Measurements from ENCODE around the gene RBM46.

The RBM46 gene

GRCh38 chr4:154807042-154807630 lies 26.1 kb downstream of the RBM46 start:
- Histone ChIP-seq H3K27me3 (ENCODE audit: insufficient read depth, low read depth) (no peaks in the 10 kb centered on the region), H4K20me1 (ENCODE audit: insufficient read depth) (no peaks in the 10 kb centered on the region), H3K9ac (no peak overlapping the region), H3K79me2 (ENCODE audit: insufficient read depth, low read depth) (no peaks in the 10 kb centered on the region), H3K27ac (no peak overlapping the region), H3K36me3 (ENCODE audit: insufficient read depth) (no peaks in the 10 kb centered on the region), H3K4me3 (IDR thresholded peaks at IDR 0.05; ENCODE audit: insufficient read depth, low read depth, low read length) (no peak overlapping the region), H3K4me2 (peak overlapping the region; percentile 23; the same call in 1 of the 2 replicates), H2AFZ (ENCODE audit: low read depth) (peak overlapping the region; percentile 19; the same call in 1 of the 2 replicates), H3K4me1 (ENCODE audit: low read depth, poor library complexity, severe bottlenecking) (no peaks in the 10 kb centered on the region)
- TF ChIP-seq CTCF (conservative IDR thresholded peaks at IDR 0.05; ENCODE audit: low read depth, low read length): peak; percentile 84

- H3K79me2 ChIP-seq (ENCODE audit: insufficient read depth, low read depth): no peaks in the 10 kb centered on the region
Observed at GRCh38 chr4:154818230-154818629, 37.2 kb downstream of the RBM46 start.

GRCh38 chr4:154822775-154823174 lies 41.7 kb downstream of the RBM46 start:
- no peak overlapping the region for H3K9ac ChIP-seq
- H3K27ac ChIP-seq: no peak overlapping the region
- TF ChIP-seq CTCF (conservative IDR thresholded peaks at IDR 0.05; ENCODE audit: low read depth, low read length): no peak
- peaks cover 7% of the 10 kb centered on the region for H3K4me1 ChIP-seq (ENCODE audit: low read depth, poor library complexity, severe bottlenecking)
- H3K4me2 ChIP-seq: no peak overlapping the region
- no peaks in the 10 kb centered on the region for H4K20me1 ChIP-seq (ENCODE audit: insufficient read depth)
- no peaks in the 10 kb centered on the region for H3K79me2 ChIP-seq (ENCODE audit: insufficient read depth, low read depth)
- H2AFZ ChIP-seq (ENCODE audit: low read depth): no peak overlapping the region
- H3K36me3 ChIP-seq (ENCODE audit: insufficient read depth): no peaks in the 10 kb centered on the region
- no peaks in the 10 kb centered on the region for H3K27me3 ChIP-seq (ENCODE audit: insufficient read depth, low read depth)
- H3K4me3 ChIP-seq (IDR thresholded peaks at IDR 0.05; ENCODE audit: insufficient read depth, low read depth, low read length): no peak overlapping the region

More at GRCh38 chr4:154818230-154818629, 37.2 kb downstream of the RBM46 start:
- Histone ChIP-seq H3K27ac (no peak overlapping the region), H3K36me3 (ENCODE audit: insufficient read depth) (no peaks in the 10 kb centered on the region), H4K20me1 (ENCODE audit: insufficient read depth) (no peaks in the 10 kb centered on the region), H3K9ac (no peak overlapping the region), H3K27me3 (ENCODE audit: insufficient read depth, low read depth) (no peaks in the 10 kb centered on the region), H3K4me1 (ENCODE audit: low read depth, poor library complexity, severe bottlenecking) (peaks cover 6% of the 10 kb centered on the region), H2AFZ (ENCODE audit: low read depth) (no peak overlapping the region), H3K4me3 (IDR thresholded peaks at IDR 0.05; ENCODE audit: insufficient read depth, low read depth, low read length) (no peak overlapping the region), H3K4me2 (no peak overlapping the region)
- TF ChIP-seq CTCF (conservative IDR thresholded peaks at IDR 0.05; ENCODE audit: low read depth, low read length): no peak

- Histone ChIP-seq H3K4me2 (no peak overlapping the region), H3K36me3 (ENCODE audit: insufficient read depth) (no peaks in the 10 kb centered on the region), H3K4me1 (ENCODE audit: low read depth, poor library complexity, severe bottlenecking) (no peaks in the 10 kb centered on the region), H3K4me3 (IDR thresholded peaks at IDR 0.05; ENCODE audit: insufficient read depth, low read depth, low read length) (no peak overlapping the region), H3K27me3 (ENCODE audit: insufficient read depth, low read depth) (no peaks in the 10 kb centered on the region), H3K27ac (no peak overlapping the region), H3K79me2 (ENCODE audit: insufficient read depth, low read depth) (no peaks in the 10 kb centered on the region), H2AFZ (ENCODE audit: low read depth) (no peak overlapping the region), H4K20me1 (ENCODE audit: insufficient read depth) (no peaks in the 10 kb centered on the region), H3K9ac (no peak overlapping the region)
- TF ChIP-seq CTCF (conservative IDR thresholded peaks at IDR 0.05; ENCODE audit: low read depth, low read length): no peak
Observed at GRCh38 chr4:154836030-154836429, 55.0 kb downstream of the RBM46 start.
